CD4-positive, alpha-beta T cell treated with Interleukin-15 for 1 hour (primary cell): Measurements from ENCODE around the gene RUNX3.

ENCODE experiments used
- DNase-seq: peaks from one replicate; pipeline ENCODE4 v3.0.0-alpha.2; 2020

RUNX3 gene

GRCh38 chr1:24912376-24913273 lies 17.5 kb downstream of the RUNX3 start:
- no peak for DNase-seq

- no peak for DNase-seq
These were observed 18.4 kb downstream of the RUNX3 start for GRCh38 chr1:24911651-24912155.

- DNase-seq, result peak; percentile 91
These were observed 19.1 kb downstream of the RUNX3 start for GRCh38 chr1:24910751-24911650.

- DNase-seq, result no peak
These were observed 19.9 kb downstream of the RUNX3 start for GRCh38 chr1:24910210-24910609.

- peak; percentile 51 for DNase-seq
These were observed 20.6 kb downstream of the RUNX3 start for GRCh38 chr1:24909388-24909898.

GRCh38 chr1:24908591-24909259 lies 21.4 kb downstream of the RUNX3 start:
- DNase-seq, result peak; percentile 2

- peak; percentile 12 for DNase-seq
These were observed 22.3 kb downstream of the RUNX3 start for GRCh38 chr1:24907587-24908294.

GRCh38 chr1:24906760-24907490 lies 23.2 kb downstream of the RUNX3 start:
- peak; percentile 15 for DNase-seq

- DNase-seq, result peak; percentile 6
These were observed 23.9 kb downstream of the RUNX3 start for GRCh38 chr1:24905979-24906720.

GRCh38 chr1:24905355-24905978 lies 24.6 kb downstream of the RUNX3 start:
- peak; percentile 13 for DNase-seq

- DNase-seq, result peak; percentile 8
These were observed 25.2 kb downstream of the RUNX3 start for GRCh38 chr1:24904731-24905354.

GRCh38 chr1:24903955-24904730 lies 25.9 kb downstream of the RUNX3 start:
- DNase-seq, result peak; percentile 13

- no peak for DNase-seq
These were observed 26.5 kb downstream of the RUNX3 start for GRCh38 chr1:24903560-24903954.

GRCh38 chr1:24903011-24903461 lies 27.0 kb downstream of the RUNX3 start:
- DNase-seq, result peak; percentile 16

- DNase-seq, result peak; percentile 10
These were observed 27.6 kb downstream of the RUNX3 start for GRCh38 chr1:24902471-24902891.

- no peak for DNase-seq
These were observed 28.1 kb downstream of the RUNX3 start for GRCh38 chr1:24901791-24902470.

- no peak for DNase-seq
These were observed 28.9 kb downstream of the RUNX3 start for GRCh38 chr1:24900985-24901781.
